Liver (tissue), 9 donors: ENCODE measurements around the gene RIMKLB. TPM values are rescaled to one million over a fixed set of nuclear protein-coding genes. Genes with fewer than 3 reads are reported as not detected.

Experiments used
- DNase-seq: peaks from one replicate; pipeline ENCODE4 v3.0.0-alpha.2; 2017; ENCODE audit warnings: low spot score
- H3K27ac ChIP-seq, 2 donors: one replicate each; pipeline ENCODE4 v1.7.0; 2013; ENCODE audit warnings: inconsistent platforms in 2 of 2, low read length in 2 of 2, control low read depth in 1 of 2, low read depth in 1 of 2, mild to moderate bottlenecking in 1 of 2
- H3K27me3 ChIP-seq, 4 donors: one replicate each; pipeline versions ENCODE4 v1.6.1 to v1.7.0; 2013; ENCODE audit warnings: low read length in 3 of 4, inconsistent platforms in 1 of 4, mild to moderate bottlenecking in 1 of 4, moderate library complexity in 1 of 4; ENCODE audit not compliant: control insufficient read depth in 4 of 4, insufficient read depth in 4 of 4
- H3K36me3 ChIP-seq, 4 donors: one replicate each; pipeline versions ENCODE4 v1.6.1 to v1.7.0; 2013; ENCODE audit warnings: low read length in 3 of 4, mild to moderate bottlenecking in 3 of 4, low read depth in 1 of 4, moderate library complexity in 1 of 4; ENCODE audit not compliant: control insufficient read depth in 4 of 4, insufficient read depth in 3 of 4
- H3K4me1 ChIP-seq, 4 donors: one replicate each; pipeline versions ENCODE4 v1.6.1 to v1.7.0; 2013; ENCODE audit warnings: low read length in 3 of 4, mild to moderate bottlenecking in 3 of 4, moderate library complexity in 1 of 4; ENCODE audit not compliant: control insufficient read depth in 4 of 4, insufficient read depth in 4 of 4
- H3K4me3 ChIP-seq, 3 donors: one replicate each; pipeline versions ENCODE4 v1.6.1 to v1.7.0; 2013; ENCODE audit warnings: low read length in 3 of 3, control low read depth in 1 of 3, low read depth in 1 of 3, mild to moderate bottlenecking in 1 of 3
- H3K9ac ChIP-seq, 2 donors: one replicate each; pipeline ENCODE4 v1.7.0; 2013; ENCODE audit warnings: low read length in 2 of 2, mild to moderate bottlenecking in 2 of 2, moderate library complexity in 2 of 2, control low read depth in 1 of 2, low read depth in 1 of 2
- H3K9me3 ChIP-seq, 4 donors: one replicate each; pipeline versions ENCODE4 v1.6.1 to v1.7.0; 2013; ENCODE audit warnings: low read length in 3 of 4; ENCODE audit not compliant: control insufficient read depth in 4 of 4
- ATF3 ChIP-seq: IDR thresholded peaks from 2 replicates; pipeline ENCODE4 v1.6.1; 2016; ENCODE audit warnings: antibody characterized with exemption
- EGR1 ChIP-seq, 2 donors: IDR thresholded peaks; 2 replicates each; pipeline ENCODE4 v1.6.1; 2016 to 2018; ENCODE audit warnings: antibody characterized with exemption in 2 of 2, low read depth in 2 of 2
- FOXA1 ChIP-seq: IDR thresholded peaks from 2 replicates; pipeline ENCODE4 v1.6.1; 2016; ENCODE audit warnings: antibody characterized with exemption
- FOXA2 ChIP-seq: IDR thresholded peaks from 2 replicates; pipeline ENCODE4 v1.6.1; 2016; ENCODE audit warnings: antibody characterized with exemption
- GABPA ChIP-seq, 2 donors: IDR thresholded peaks in 1 of 2; conservative IDR thresholded peaks in 1 of 2; 2 replicates each; pipeline ENCODE4 v1.6.1; 2016; ENCODE audit warnings: antibody characterized with exemption in 2 of 2, mild to moderate bottlenecking in 1 of 2, moderate library complexity in 1 of 2
- HNF4A ChIP-seq, 2 donors: conservative IDR thresholded peaks; 2 replicates each; pipeline ENCODE4 v1.6.1; 2016; ENCODE audit warnings: antibody characterized with exemption in 2 of 2, mild to moderate bottlenecking in 2 of 2
- HNF4G ChIP-seq: IDR thresholded peaks from 2 replicates; pipeline ENCODE4 v1.6.1; 2016; ENCODE audit warnings: antibody characterized with exemption
- JUND ChIP-seq, 2 donors: IDR thresholded peaks; 2 replicates each; pipeline ENCODE4 v1.6.1; 2016; ENCODE audit warnings: antibody characterized with exemption in 2 of 2
- MAX ChIP-seq: IDR thresholded peaks from 2 replicates; pipeline ENCODE4 v1.6.1; 2016; ENCODE audit warnings: antibody characterized with exemption
- NR2F2 ChIP-seq: IDR thresholded peaks from 2 replicates; pipeline ENCODE4 v1.6.1; 2016; ENCODE audit warnings: antibody characterized with exemption
- RAD21 ChIP-seq, 2 donors: IDR thresholded peaks; 2 replicates each; pipeline ENCODE4 v1.6.1; 2016; ENCODE audit warnings: antibody characterized with exemption in 2 of 2, mild to moderate bottlenecking in 2 of 2
- REST ChIP-seq: IDR thresholded peaks from 2 replicates; pipeline ENCODE4 v1.6.1; 2016; ENCODE audit warnings: antibody characterized with exemption, mild to moderate bottlenecking
- RXRA ChIP-seq, 2 donors: IDR thresholded peaks; 2 replicates each; pipeline ENCODE4 v1.6.1; 2017 to 2018; ENCODE audit warnings: antibody characterized with exemption in 2 of 2, mild to moderate bottlenecking in 1 of 2
- SP1 ChIP-seq: IDR thresholded peaks from 2 replicates; pipeline ENCODE4 v1.6.1; 2018; ENCODE audit warnings: antibody characterized with exemption, mild to moderate bottlenecking
- TAF1 ChIP-seq: conservative IDR thresholded peaks from 2 replicates; pipeline ENCODE4 v1.6.1; 2016; ENCODE audit warnings: antibody characterized with exemption, mild to moderate bottlenecking
- YY1 ChIP-seq: IDR thresholded peaks from 2 replicates; pipeline ENCODE4 v1.6.1; 2016; ENCODE audit warnings: antibody characterized with exemption, mild to moderate bottlenecking
- ZBTB33 ChIP-seq: IDR thresholded peaks from 2 replicates; pipeline ENCODE4 v1.6.1; 2016; ENCODE audit warnings: antibody characterized with exemption
- WGBS: extraction: QIAGEN DNeasy Blood & Tissue Kit; methylation state at CpG from one replicate; pipeline ENCODE4 v1.1.7; 2013; 5-methylcytosine and 5-hydroxymethylcytosine counted together
- polyA plus RNA-seq, 2 donors: library from polyadenylated mRNA; stranded (reverse) in 1 of 2; unstranded in 1 of 2; fragments of 200-250 nt in 1 of 2; fragments of >200 nt in 1 of 2; fragmentation: Nextera tagmentation in 1 of 2; extraction: Ambion mirVana in 1 of 2; gene quantifications; one replicate each; pipeline versions ENCODE4 v1.2.1 to v1.2.3, GENCODE V29; 2013 to 2015
- total RNA-seq, 2 donors: library from RNA; depleted of rRNA; stranded (reverse); fragments of >200 nt; gene quantifications; one replicate each; pipeline ENCODE4 v1.2.3, GENCODE V29; 2014
- TF ChIP-seq, protein P1 (sequence below): fragments of 150-350 bp; IDR thresholded peaks from 2 replicates; pipeline ENCODE4 v1.5.1; 2017; ENCODE audit warnings: improper control_type of control experiment, low read depth, low read length; ENCODE audit not compliant: missing input control
- donor health status: healthy.
- donor health status: healthy.
- donor health status: healthy.
- donor health status: healthy.
- donor health status: healthy.

Gene RIMKLB
- total and polyA plus RNA-seq, 4 donors, result 1.6 to 9.5 (median 3.8) TPM

DNA sequence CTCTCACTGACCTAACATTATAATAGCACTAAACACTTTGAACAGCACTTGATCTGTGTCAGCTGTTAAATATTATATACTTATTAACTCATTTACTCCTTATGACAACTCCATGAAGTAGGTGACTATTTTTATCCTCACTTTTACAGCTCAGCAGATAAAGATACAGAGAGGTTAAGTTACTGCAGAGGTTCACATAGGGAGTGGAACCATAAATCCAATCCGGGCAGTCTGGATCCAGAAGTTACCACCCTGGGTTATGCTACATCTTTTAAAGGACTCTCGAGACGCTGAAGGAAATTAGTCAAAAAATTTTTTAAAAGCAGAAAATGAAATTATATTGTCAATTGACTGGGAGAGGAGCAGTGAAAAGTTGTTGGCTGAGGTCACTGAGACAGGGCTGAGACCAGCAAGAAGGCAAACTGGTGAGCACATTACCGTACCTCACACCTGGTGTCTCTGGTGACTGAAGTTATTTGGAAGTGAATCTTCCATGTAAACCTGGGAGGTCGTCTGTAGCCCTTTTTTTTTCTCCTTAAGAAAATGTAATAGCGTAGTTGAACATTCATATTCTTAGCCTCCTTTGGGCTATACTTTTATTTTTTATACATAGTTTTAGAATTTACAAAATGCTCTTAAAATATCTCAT, 1.2 kb upstream of the RIMKLB start:
- WGBS, result 43% methylated on average over 6 of the region's 6 CpGs
- DNase-seq, result no peak
- no peaks in the 10 kb centered on the region for H3K9me3 ChIP-seq
- TF ChIP-seq RXRA (IDR thresholded peaks at IDR 0.05) (no peak), FOXA1 (no peak), RAD21 (IDR thresholded peaks at IDR 0.05) (no peak), MAX (no peak), REST (no peak), SP1 (no peak), YY1 (no peak), NR2F2 (no peak), TAF1 (no peak), FOXA2 (no peak), GABPA (IDR thresholded peaks at IDR 0.05 in 1 of 2, conservative IDR thresholded peaks at IDR 0.05 in 1 of 2) (no peak), ZBTB33 (no peak), HNF4A (conservative IDR thresholded peaks at IDR 0.05) (no peak), JUND (IDR thresholded peaks at IDR 0.05) (no peak), HNF4G (no peak), EGR1 (IDR thresholded peaks at IDR 0.05; ENCODE audit: low read depth in 2 of 2) (no peak), ATF3 (no peak)
- TF ChIP-seq, protein P1, sequence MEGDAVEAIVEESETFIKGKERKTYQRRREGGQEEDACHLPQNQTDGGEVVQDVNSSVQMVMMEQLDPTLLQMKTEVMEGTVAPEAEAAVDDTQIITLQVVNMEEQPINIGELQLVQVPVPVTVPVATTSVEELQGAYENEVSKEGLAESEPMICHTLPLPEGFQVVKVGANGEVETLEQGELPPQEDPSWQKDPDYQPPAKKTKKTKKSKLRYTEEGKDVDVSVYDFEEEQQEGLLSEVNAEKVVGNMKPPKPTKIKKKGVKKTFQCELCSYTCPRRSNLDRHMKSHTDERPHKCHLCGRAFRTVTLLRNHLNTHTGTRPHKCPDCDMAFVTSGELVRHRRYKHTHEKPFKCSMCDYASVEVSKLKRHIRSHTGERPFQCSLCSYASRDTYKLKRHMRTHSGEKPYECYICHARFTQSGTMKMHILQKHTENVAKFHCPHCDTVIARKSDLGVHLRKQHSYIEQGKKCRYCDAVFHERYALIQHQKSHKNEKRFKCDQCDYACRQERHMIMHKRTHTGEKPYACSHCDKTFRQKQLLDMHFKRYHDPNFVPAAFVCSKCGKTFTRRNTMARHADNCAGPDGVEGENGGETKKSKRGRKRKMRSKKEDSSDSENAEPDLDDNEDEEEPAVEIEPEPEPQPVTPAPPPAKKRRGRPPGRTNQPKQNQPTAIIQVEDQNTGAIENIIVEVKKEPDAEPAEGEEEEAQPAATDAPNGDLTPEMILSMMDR, result no peak
- peak overlapping the region; percentile 14 to 52 for H3K9ac ChIP-seq
- H3K4me1 ChIP-seq, result peaks cover 9 to 15% (median 11%) of the 10 kb centered on the region in 4 donors
- no peaks in the 10 kb centered on the region for H3K27me3 ChIP-seq
- no peak overlapping the region for H3K4me3 ChIP-seq
- no peak overlapping the region for H3K27ac ChIP-seq
- H3K36me3 ChIP-seq, result no peaks in the 10 kb centered on the region
